Duodenal mucosa (tissue), 2 donors: ENCODE measurements around the gene RAB3B.
"Not testable (repeated sequence)": the region's sequence is repeated elsewhere in the genome, so short reads cannot be mapped to it uniquely, and the experiment has no call there.

ENCODE experiments used
- H3K27ac ChIP-seq: one replicate; pipeline ENCODE4 v1.7.0; 2013; ENCODE audit warnings: low read depth, low read length
- H3K27me3 ChIP-seq, 2 donors: one replicate each; pipeline ENCODE4 v1.7.0; 2013; ENCODE audit warnings: low read length in 2 of 2, control low read depth in 1 of 2; ENCODE audit not compliant: insufficient read depth in 2 of 2, control insufficient read depth in 1 of 2
- H3K36me3 ChIP-seq, 2 donors: one replicate each; pipeline ENCODE4 v1.7.0; 2013; ENCODE audit warnings: low read length in 2 of 2, control low read depth in 1 of 2; ENCODE audit not compliant: insufficient read depth in 2 of 2, control insufficient read depth in 1 of 2
- H3K4me1 ChIP-seq, 2 donors: one replicate each; pipeline ENCODE4 v1.7.0; 2013; ENCODE audit warnings: low read length in 2 of 2, control low read depth in 1 of 2; ENCODE audit not compliant: insufficient read depth in 2 of 2, control insufficient read depth in 1 of 2
- H3K4me3 ChIP-seq, 2 donors: one replicate each; pipeline ENCODE4 v1.7.0; 2013; ENCODE audit warnings: low read length in 2 of 2, low read depth in 1 of 2
- H3K9ac ChIP-seq, 2 donors: one replicate each; pipeline ENCODE4 v1.7.0; 2013; ENCODE audit warnings: low read length in 2 of 2, low read depth in 1 of 2
- H3K9me3 ChIP-seq, 2 donors: one replicate each; pipeline ENCODE4 v1.7.0; 2013; ENCODE audit warnings: low read length in 2 of 2, control low read depth in 1 of 2; ENCODE audit not compliant: control insufficient read depth in 1 of 2

RAB3B gene

DNA sequence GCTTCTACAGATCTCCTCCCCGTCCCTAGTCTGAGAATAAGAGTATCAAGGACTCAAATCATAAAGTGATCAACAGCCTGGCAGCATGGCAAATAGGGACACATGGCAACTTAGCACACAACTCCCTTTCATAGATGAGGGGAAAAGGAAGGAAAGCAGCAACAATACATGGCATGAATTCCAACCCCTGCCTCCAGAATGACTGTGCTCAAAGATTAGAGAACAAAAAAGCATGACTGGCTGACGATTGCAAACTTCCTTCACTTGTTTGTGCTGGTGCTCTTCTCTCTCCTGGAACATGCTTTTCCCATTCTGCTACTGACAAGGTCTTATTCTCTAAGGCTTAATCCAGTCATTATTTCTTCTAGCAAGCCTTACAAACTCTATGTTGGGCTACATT lies 31.6 kb upstream of the RAB3B start:
- peaks cover 23 to 49% of the 10 kb centered on the region in 2 donors for H3K36me3 ChIP-seq
- no peak overlapping the region for H3K27ac ChIP-seq
- no peak overlapping the region for H3K9ac ChIP-seq
- H3K4me3 ChIP-seq = no peak overlapping the region
- no peaks in the 10 kb centered on the region for H3K9me3 ChIP-seq
- H3K27me3 ChIP-seq = no peaks in the 10 kb centered on the region
- H3K4me1 ChIP-seq = no peaks in the 10 kb centered on the region

DNA sequence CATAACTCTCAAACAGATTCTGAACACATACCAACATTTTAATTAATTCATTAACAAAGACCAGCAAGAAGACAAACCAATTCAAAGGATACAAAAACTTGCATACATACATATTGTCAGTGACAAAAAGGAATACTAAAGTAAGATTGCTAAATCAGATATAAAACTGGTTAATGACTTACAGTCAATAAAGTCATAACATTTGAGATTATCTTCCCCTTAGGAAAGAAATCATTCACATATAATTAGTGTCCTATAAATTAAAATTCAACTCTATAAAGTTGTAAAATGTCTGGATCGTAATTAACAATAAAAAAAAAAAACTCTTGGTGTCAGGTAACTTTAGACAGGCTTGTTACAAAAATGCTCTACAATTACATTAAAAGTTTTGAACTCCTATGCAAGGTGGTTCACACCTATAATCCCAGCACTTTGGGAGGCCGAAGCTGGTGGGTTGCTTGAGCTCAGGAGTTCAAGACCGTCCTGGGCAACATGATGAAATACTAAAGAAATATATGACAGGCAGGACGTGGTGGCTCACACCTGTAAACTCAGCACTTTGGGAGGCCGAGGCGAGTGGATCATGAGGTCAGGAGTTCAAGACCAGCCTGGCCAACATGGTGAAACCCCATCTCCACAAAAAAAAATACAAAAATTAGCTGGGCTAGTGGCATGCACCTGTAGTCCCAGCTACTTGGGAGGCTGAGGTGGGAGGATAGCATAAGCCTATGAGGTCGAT lies 17.7 kb upstream of the RAB3B start:
- no peaks in the 10 kb centered on the region for H3K36me3 ChIP-seq
- peaks cover 0 to 5% of the 10 kb centered on the region in 2 donors for H3K4me1 ChIP-seq
- H3K27ac ChIP-seq = no peak overlapping the region
- no peak overlapping the region for H3K4me3 ChIP-seq
- no peak overlapping the region for H3K9ac ChIP-seq
- no peaks in the 10 kb centered on the region for H3K9me3 ChIP-seq
- H3K27me3 ChIP-seq = peaks cover 0 to 3% of the 10 kb centered on the region in 2 donors

DNA sequence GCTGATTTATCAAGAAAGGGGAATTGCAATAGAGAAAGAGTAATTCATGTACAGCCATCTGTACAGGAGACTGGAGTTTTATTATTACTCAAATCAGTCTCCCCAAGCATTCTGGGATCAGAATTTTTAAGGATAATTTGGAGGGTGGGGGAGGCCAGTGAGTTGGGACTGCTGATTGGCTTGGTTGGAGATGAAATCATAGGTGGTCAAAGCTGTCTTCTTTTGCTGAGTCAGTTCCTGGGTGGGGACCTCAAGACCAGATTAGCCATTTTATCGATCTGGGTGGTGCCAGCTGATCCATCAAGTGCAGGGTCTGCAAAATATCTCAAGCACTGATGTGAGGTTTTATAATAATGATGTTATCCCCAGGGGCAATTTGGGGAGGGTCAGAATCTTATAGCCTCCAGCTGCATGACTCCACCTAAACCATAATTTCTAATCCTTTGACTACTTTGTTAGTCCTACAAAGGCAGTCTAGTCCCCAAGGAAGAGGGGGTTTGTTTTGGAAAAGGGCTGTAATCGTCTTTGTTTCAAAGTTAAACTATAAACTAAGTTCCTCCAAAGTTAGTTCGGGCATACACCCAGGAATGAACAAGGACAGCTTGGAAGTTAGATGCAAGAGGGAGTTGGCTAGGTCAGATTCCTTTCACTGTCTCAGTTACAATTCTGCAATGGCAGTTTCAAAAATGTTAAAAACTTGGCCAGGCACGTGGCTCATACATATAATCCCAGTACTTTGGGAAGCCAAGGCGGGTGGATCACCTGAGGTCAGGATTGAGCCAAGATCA lies 16.9 kb upstream of the RAB3B start:
- H3K4me1 ChIP-seq = peaks cover 0 to 5% of the 10 kb centered on the region in 2 donors
- H3K9ac ChIP-seq = no peak overlapping the region
- H3K27me3 ChIP-seq = peaks cover 0 to 3% of the 10 kb centered on the region in 2 donors
- H3K27ac ChIP-seq = no peak overlapping the region
- H3K9me3 ChIP-seq = no peaks in the 10 kb centered on the region
- H3K36me3 ChIP-seq = no peaks in the 10 kb centered on the region
- H3K4me3 ChIP-seq = no peak overlapping the region

DNA sequence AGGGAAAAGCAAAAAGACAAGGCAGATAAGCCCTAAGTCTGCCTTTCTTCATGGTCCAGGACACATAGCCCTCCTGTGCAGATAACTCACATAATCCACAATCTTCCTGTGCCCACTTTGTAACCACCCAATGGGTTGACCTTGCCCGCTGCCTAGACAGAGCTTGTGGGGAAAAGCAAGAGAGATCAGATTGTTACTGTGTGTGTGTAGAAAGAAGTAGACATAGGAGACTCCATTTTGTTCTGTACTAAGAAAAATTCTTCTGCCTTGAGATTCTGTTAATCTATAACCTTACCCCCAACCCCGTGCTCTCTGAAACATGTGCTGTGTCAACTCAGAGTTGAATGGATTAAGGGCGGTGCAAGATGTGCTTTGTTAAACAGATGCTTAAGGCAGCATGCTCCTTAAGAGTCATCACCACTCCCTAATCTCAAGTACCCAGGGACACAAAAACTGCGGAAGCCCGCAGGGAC lies 15.6 kb upstream of the RAB3B start:
- H3K4me3 ChIP-seq, H3K4me1 ChIP-seq, H3K27ac ChIP-seq, H3K9ac ChIP-seq, H3K27me3 ChIP-seq, H3K36me3 ChIP-seq, H3K9me3 ChIP-seq: not testable (repeated sequence)

DNA sequence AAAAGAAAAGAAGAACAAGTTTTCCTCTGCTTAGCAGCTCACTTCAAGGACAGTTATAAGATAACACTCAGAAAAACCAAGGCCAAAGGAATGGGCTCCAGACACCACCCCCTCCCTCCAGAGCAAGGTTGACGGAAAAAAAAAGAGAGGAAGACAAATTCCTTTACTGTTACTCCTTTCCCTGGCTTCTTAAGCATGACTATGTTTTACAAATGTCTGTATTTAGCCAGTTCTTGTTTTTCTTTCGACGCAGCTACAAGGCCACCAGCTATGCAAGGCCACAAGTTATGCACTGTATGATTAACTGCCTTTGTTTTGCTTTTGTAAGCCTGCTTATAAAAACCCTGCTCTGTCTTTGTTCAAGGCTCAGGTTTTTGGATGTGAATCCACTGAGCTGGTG lies 15.0 kb upstream of the RAB3B start:
- H3K4me3 ChIP-seq, H3K4me1 ChIP-seq, H3K27ac ChIP-seq, H3K9ac ChIP-seq, H3K36me3 ChIP-seq, H3K27me3 ChIP-seq, H3K9me3 ChIP-seq: not testable (repeated sequence)

DNA sequence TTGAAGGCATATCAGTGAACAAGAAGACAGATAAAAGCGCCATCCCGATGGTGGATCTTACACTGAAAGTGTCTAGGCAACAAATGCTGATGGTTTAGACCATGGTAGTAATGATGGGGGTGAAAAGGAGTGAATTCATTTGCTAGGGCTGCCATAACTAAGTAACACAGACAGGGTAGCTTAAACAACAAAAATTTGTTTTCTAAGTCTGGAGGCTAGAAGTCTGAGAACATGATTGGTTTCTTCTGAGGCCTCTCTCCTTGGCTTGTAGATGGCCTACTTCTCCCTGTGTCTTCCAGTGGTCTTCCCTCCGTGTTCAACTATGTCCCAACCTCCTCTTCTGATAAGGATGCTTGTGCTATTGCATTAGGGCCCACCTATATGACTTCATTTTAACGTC lies 13.4 kb upstream of the RAB3B start:
- Histone ChIP-seq H3K36me3 (no peaks in the 10 kb centered on the region), H3K4me3 (no peak overlapping the region), H3K27me3 (peaks cover 0 to 3% of the 10 kb centered on the region in 2 donors)

DNA sequence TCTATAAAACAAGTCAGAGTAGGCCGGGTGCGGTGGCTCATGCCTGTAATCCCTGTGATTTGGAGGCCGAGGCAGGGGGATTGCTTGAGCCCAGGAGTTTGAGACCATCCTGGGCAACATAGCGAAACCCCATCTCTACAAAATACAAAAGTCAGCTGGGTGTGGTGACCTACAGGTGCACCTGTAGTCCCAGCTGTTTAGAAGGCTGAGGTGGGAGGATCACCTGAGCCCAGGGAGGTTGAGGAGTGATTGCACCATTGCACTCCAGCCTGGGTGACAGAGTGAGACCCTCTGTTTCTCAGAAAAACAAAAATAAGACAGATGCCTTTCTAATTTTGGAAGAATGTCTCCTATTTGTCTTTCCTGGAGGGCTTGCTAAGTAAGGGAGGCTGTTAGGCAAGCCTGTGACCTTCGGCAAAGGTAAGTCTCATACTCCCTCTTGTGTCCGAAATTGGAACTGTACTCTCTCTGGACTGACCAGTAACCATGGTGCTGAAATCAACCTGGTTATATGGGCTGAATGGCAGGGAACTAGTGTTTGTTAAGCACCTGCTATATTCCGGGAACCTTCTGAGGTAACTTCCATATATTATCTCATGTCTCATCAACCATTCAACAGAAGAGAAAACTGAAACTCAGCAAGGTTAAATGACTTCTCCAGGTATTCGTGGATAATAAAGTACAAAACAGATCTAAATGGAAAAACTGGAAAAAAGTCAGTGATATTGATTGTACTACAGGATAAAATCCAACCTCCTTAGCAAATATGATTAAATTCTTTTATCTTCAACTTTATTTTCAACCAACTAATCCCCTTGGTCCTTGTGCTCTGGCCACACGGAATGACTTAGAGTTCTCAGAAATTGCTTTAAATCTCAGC lies 11.8 kb upstream of the RAB3B start:
- no peak overlapping the region for H3K4me3 ChIP-seq
- no peak overlapping the region for H3K9ac ChIP-seq
- H3K36me3 ChIP-seq = no peaks in the 10 kb centered on the region
- peaks cover 3 to 5% of the 10 kb centered on the region in 2 donors for H3K27me3 ChIP-seq
- no peak overlapping the region for H3K27ac ChIP-seq
- H3K4me1 ChIP-seq = peaks cover 0 to 3% of the 10 kb centered on the region in 2 donors
- no peaks in the 10 kb centered on the region for H3K9me3 ChIP-seq

More for the DNA sequence above, 13.4 kb upstream of the RAB3B start:
- Histone ChIP-seq H3K9ac (no peak overlapping the region), H3K4me1 (peaks cover 0 to 5% of the 10 kb centered on the region in 2 donors), H3K27ac (no peak overlapping the region), H3K9me3 (no peaks in the 10 kb centered on the region)

DNA sequence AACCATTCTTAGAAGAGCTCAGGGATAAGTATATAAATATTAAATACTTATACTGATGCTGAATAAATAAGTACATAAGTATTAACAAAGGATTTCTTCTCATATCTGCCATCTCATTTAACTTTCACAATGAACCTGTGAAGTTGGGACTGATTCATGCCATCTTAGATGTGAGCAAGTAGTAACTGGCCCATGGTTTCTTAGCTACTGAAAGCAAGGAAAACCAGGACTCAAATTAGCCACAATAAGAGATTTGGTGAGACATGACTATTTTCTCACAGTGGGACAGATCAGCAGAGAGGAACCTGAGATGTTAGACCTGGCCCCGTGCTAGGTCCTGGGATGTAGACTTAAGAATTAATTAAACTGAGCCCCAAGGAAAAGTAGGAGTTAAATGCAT lies 8.2 kb upstream of the RAB3B start:
- no peak overlapping the region for H3K27ac ChIP-seq
- no peaks in the 10 kb centered on the region for H3K36me3 ChIP-seq
- peaks cover 0 to 5% of the 10 kb centered on the region in 2 donors for H3K27me3 ChIP-seq
- no peak overlapping the region for H3K9ac ChIP-seq
- H3K4me3 ChIP-seq = no peak overlapping the region
- no peaks in the 10 kb centered on the region for H3K9me3 ChIP-seq
- H3K4me1 ChIP-seq = no peaks in the 10 kb centered on the region

DNA sequence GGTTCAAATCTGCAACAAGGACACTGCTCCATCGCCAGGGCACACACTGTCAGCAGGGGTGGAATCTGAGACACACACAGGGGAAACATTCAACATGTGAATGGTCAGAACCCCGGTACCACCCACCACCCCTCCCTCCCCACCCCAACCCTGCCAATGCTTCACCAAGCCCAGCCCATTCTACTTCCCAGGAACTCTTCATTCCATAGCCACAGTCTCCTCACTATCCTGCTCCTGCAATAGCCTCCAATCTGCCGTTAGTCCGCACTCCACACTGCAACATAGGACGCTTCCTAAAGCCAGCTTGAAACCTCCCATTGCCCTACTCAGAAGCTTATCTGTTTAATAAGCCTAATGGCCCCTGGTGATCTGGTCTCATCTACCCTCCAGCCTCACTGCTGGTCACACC lies 7.5 kb upstream of the RAB3B start:
- Histone ChIP-seq H3K9ac (no peak overlapping the region), H3K27me3 (peaks cover 0 to 6% of the 10 kb centered on the region in 2 donors), H3K4me3 (no peak overlapping the region), H3K36me3 (no peaks in the 10 kb centered on the region), H3K4me1 (no peaks in the 10 kb centered on the region), H3K27ac (no peak overlapping the region), H3K9me3 (no peaks in the 10 kb centered on the region)
